Activated T-cell treated with anti-CD3 and anti-CD28 coated beads for 48 hours (primary cell): ENCODE results near the gene DESI1.
A peak's percentile ranks its signal among the peaks of the same experiment; 100 is the strongest.
"Not testable (repeated sequence)": the region's sequence is repeated elsewhere in the genome, so short reads cannot be mapped to it uniquely, and the experiment has no call there.

Experiments used
- DNase-seq: peaks from one replicate; pipeline ENCODE4 v3.0.0-alpha.2; 2020; ENCODE audit warnings: low read depth

The DESI1 gene

GRCh38 chr22:41585898-41586297 is 34.9 kb downstream of the DESI1 start:
- no peak for DNase-seq

GRCh38 chr22:41584881-41585280 is 36.0 kb downstream of the DESI1 start:
- no peak for DNase-seq

DNA sequence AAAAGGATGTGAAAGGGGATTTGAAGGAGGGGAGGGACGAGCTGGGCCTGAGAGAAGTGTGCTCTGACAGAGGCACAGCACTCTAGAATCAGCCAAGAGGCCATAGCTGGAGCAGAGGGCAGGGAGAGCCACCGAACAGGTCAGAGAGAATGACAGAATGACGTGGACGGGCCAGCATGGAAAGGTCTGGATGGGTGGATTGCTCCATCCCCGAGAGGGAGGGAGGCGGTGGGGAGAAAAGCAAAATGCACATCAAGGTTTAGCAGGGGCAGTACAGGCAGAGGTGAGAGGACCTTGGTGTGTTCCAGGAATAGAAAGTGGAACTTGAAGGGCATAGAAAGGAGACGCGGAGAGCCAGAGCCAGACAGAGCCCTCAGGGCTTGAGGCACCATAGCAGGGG is 38.1 kb downstream of the DESI1 start:
- DNase-seq, result no peak

GRCh38 chr22:41579997-41580355 is 40.9 kb downstream of the DESI1 start:
- DNase-seq, result no peak

GRCh38 chr22:41579297-41579996 is 41.4 kb downstream of the DESI1 start:
- DNase-seq, result no peak

DNA sequence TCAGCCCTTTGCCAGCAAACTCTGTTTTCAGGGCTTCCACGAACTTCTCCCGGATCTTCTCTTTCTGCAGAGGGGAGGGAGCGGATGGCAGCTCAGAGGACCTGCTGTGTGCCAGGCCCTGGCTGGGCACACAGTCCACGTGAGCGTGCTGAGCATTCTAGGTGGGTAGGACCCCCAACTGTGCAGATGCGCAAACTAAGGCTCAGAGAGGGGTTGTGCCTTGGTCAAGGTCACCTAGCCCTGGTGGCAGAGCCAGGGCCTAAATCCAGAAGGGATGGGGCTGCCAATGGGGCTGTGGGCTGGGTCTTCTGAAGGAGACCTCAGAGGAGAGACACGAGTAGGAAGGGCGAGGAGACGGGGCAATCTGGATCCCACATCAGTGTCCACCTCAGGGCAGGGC is 42.0 kb downstream of the DESI1 start:
- DNase-seq, result no peak

DNA sequence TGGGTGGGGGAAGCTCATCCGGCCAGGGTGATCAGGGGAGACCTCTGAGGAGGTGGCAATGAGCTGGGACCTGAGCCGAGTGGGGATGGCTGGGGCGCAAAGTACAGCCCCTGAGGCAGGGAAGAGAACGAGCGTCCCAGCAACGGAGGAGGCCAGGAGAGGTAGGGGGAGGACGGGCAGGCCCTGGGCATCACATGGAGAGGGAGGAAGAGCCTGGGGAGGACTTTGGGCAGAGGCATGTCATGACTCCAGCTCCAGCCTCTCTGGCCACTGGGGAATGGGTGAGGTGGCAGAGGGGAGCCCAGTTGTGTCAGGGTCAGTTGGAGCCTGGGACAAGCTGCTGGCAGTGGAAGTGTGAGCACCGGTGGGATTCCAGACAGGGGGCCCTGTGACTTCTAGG is 42.7 kb downstream of the DESI1 start:
- no peak for DNase-seq

GRCh38 chr22:41576877-41577276 is 44.0 kb downstream of the DESI1 start:
- DNase-seq, result peak; percentile 24

- no peak for DNase-seq
Observed at GRCh38 chr22:41575533-41575932, 45.3 kb downstream of the DESI1 start.

DNA sequence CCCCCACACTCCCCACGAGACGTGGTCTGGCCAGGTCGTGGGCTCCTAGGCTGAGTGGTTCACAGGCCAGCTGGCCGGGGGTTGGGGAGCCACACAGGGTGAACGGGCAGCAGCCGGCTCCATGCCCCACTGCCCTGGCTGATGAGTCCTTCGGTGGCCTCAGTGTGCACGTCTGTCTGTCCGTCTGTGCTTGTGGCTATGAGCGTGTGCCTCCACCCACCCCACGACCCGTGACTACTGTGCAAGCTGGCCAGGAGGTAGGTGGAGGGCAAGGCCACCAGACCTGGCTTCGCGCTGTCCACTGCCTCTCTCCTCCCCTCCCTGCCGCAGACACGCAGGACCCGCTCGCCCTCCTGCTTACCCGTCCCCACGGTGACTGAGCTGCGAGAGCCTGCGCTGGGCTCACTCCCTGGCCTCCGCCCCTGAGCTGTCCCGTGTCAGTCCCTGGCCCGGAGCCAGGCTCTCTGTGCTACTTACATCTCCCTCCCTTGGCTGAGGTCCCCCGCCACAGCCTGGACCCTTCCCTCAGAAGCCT is 45.9 kb downstream of the DESI1 start:
- no peak for DNase-seq

DNA sequence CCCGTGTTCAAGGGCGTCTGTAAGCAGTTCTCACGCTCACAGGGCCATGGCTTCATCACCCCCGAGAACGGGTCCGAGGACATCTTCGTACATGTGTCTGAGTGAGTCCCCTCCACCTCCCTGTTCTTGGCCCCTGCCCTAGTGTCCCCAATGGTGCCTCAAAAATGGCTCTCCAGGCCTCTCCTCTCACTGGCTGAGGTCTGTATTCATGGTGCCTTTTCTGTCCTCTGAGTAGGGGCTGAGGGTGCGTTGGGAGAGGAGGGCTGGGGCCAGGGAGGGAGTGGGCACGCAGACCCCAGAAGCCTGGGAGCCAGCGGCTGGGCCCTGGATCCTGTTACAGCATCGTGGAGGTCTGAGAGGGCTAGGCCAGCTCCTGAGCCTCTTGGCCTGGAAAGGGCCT is 47.2 kb downstream of the DESI1 start:
- no peak for DNase-seq

DNA sequence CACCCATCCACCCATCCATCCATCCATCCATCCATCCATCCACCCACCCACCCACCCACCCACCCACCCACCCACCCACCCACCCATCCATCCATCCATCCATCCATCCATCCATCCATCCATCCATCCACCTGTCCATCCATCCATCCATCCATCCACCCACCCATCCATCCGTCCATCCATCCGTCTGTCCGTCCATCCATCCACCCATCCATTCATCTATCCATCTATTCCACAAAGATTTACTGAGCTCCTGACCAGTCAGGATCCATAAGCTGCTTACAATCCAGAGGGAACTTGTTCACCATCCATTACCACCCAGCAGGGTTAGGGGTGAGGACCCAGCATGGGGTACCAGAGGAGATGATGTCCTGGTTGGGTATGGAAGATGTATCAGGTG is 48.5 kb downstream of the DESI1 start:
- not testable (repeated sequence) for DNase-seq

- DNase-seq, result no peak
Observed at GRCh38 chr22:41571786-41572185, 49.1 kb downstream of the DESI1 start.

DNA sequence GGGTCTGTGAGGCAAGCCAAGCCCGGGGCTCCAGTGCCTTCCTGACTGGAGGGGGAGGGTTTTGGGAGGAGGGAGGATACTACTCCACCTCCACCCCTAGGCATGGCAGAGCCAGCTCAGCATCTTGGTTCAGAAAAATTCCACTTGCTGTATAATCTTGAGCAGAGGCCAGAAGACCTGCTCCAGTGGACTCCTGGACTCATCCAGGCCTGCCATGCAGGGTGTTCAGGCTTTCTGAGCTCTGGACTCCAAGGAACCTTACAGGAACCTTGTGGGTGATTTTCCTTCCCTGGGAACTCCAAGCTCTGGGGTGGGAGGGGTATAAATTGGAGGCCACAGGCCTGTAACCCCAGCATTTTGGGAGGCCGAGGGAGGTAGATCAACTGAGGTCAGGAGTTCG is 50.6 kb downstream of the DESI1 start:
- DNase-seq, result no peak

- no peak for DNase-seq
Observed at GRCh38 chr22:41568811-41569210, 52.0 kb downstream of the DESI1 start.

- no peak for DNase-seq
Observed at GRCh38 chr22:41567512-41567768, 53.4 kb downstream of the DESI1 start.

GRCh38 chr22:41565403-41566054 is 55.3 kb downstream of the DESI1 start:
- peak; percentile 11 for DNase-seq

GRCh38 chr22:41564563-41564962 is 56.3 kb downstream of the DESI1 start:
- no peak for DNase-seq

GRCh38 chr22:41563051-41563711 is 57.7 kb downstream of the DESI1 start:
- DNase-seq, result no peak

- DNase-seq, result no peak
Observed at GRCh38 chr22:41562461-41562860, 58.4 kb downstream of the DESI1 start.

- DNase-seq, result no peak
Observed at GRCh38 chr22:41561788-41562187, 59.1 kb downstream of the DESI1 start.

GRCh38 chr22:41561335-41561734 is 59.5 kb downstream of the DESI1 start:
- DNase-seq, result no peak

GRCh38 chr22:41560095-41560471 is 60.8 kb downstream of the DESI1 start:
- no peak for DNase-seq

- DNase-seq, result not testable (repeated sequence)
Observed at GRCh38 chr22:41558241-41558630, 62.6 kb downstream of the DESI1 start.
